Uterus (tissue), 4 donors: ENCODE data around the gene ZNF736. TPM values are rescaled to one million over a fixed set of nuclear protein-coding genes. Genes with fewer than 3 reads are reported as not detected.

Source experiments
- DNase-seq, 2 donors: peaks; one replicate each; pipeline ENCODE4 v3.0.0-alpha.2; 2019 to 2020
- H3K27ac ChIP-seq, 2 donors: fragments of 200-600 bp; sonication (generic); 1 replicate in 1 of 2; 2 replicates in 1 of 2; pipeline ENCODE4 v1.5.1; 2016 to 2018
- H3K27me3 ChIP-seq, 2 donors: fragments of 200-600 bp; sonication (generic); one replicate each; pipeline ENCODE4 v1.5.1; 2018 to 2019; ENCODE audit warnings: control low read depth in 1 of 2
- H3K36me3 ChIP-seq, 2 donors: fragments of 200-600 bp; sonication (generic); one replicate each; pipeline ENCODE4 v1.5.1; 2019; ENCODE audit warnings: control low read depth in 1 of 2
- H3K4me1 ChIP-seq, 2 donors: fragments of 200-600 bp; sonication (generic); one replicate each; pipeline ENCODE4 v1.5.1; 2018 to 2019; ENCODE audit warnings: control low read depth in 1 of 2
- H3K4me3 ChIP-seq, 2 donors: fragments of 200-600 bp; sonication (generic); 1 replicate in 1 of 2; 2 replicates in 1 of 2; pipeline ENCODE4 v1.5.1; 2018 to 2019; ENCODE audit warnings: mild to moderate bottlenecking in 1 of 2
- H3K9me3 ChIP-seq, 2 donors: fragments of 200-600 bp; sonication (generic); one replicate each; pipeline ENCODE4 v1.5.1; 2019; ENCODE audit warnings: control low read depth in 1 of 2
- POLR2A ChIP-seq, 2 donors: fragments of 450-650 bp; IDR thresholded peaks; one replicate each; pipeline ENCODE4 v1.6.1; 2016; ENCODE audit warnings: antibody characterized with exemption in 2 of 2, mild to moderate bottlenecking in 1 of 2, moderate library complexity in 1 of 2
- intact Hi-C: fragments of 100-400 bp; cut with DNase I; formaldehyde crosslinking; loops from one replicate; pipeline ENCODE4 v1.15.1; 2023; ENCODE audit warnings: low total_unique reads
- total RNA-seq, 4 donors: library from RNA; depleted of rRNA in 3 of 4; stranded (reverse); fragments of >200 nt in 3 of 4; gene quantifications; one replicate each; pipeline versions ENCODE4 v1.1.0 to v1.2.4, GENCODE V29; 2014 to 2023
- TF ChIP-seq, protein P1 (sequence below), 4 experiments: fragments of 200-600 bp in 2 of 4; fragments of 450-650 bp in 2 of 4; sonication (generic) in 2 of 4; IDR thresholded peaks; one replicate each; pipeline ENCODE4 v1.5.1; 2016 to 2019; ENCODE audit warnings: antibody characterized with exemption in 4 of 4, mild to moderate bottlenecking in 2 of 4, moderate library complexity in 1 of 4
- donor health status: DM: yes; HTN: yes; CAD: no.

ZNF736 gene
- total RNA-seq, 4 donors from 2014 or later: 16.5 to 43.2 (median 25.2) TPM

DNA sequence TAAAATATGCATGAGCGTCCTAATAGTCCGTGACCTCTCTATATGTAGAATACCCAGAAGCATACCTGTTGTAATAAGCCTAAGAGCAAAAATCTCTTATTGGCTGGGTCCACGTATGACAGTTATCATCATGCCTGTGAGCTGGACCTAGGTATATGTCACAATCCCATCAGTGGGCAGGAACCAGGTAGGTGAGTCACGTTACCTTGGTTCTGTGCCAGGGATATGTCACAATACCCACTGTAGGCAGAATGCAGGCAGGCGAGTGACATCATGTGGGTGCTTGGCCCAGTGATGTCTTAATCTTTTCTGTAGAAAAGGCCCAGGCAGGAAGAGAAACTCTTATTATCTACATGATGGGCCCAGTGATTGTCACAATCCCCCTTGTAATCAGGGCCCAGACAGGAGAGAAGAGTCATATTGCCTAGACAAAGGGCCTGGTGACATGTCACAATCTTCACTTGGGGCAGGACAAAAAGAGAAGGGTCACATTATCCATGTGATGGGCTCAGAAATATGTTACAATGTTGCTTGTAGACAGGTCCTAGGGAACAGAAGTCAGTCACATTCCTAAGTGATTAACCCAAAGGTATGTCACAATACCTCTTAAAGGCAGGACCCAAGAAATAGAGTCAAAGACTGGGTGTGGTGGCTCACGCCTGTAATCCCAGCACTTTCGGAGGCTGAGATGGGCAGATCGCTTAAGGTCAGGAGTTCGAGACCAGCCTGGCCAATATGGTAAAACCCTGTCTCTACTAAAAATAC, 12.9 kb upstream of the ZNF736 start:
- no peak for TF ChIP-seq POLR2A (IDR thresholded peaks at IDR 0.05)
- TF ChIP-seq, protein P1, sequence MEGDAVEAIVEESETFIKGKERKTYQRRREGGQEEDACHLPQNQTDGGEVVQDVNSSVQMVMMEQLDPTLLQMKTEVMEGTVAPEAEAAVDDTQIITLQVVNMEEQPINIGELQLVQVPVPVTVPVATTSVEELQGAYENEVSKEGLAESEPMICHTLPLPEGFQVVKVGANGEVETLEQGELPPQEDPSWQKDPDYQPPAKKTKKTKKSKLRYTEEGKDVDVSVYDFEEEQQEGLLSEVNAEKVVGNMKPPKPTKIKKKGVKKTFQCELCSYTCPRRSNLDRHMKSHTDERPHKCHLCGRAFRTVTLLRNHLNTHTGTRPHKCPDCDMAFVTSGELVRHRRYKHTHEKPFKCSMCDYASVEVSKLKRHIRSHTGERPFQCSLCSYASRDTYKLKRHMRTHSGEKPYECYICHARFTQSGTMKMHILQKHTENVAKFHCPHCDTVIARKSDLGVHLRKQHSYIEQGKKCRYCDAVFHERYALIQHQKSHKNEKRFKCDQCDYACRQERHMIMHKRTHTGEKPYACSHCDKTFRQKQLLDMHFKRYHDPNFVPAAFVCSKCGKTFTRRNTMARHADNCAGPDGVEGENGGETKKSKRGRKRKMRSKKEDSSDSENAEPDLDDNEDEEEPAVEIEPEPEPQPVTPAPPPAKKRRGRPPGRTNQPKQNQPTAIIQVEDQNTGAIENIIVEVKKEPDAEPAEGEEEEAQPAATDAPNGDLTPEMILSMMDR (IDR thresholded peaks at IDR 0.05): no peak
- Histone ChIP-seq H3K36me3 (no peaks in the 10 kb centered on the region), H3K9me3 (no peaks in the 10 kb centered on the region), H3K27ac (no peak overlapping the region), H3K4me1 (no peaks in the 10 kb centered on the region), H3K4me3 (no peak overlapping the region), H3K27me3 (no peaks in the 10 kb centered on the region)
- intact Hi-C loops: no loop called here
- DNase-seq: no peak

DNA sequence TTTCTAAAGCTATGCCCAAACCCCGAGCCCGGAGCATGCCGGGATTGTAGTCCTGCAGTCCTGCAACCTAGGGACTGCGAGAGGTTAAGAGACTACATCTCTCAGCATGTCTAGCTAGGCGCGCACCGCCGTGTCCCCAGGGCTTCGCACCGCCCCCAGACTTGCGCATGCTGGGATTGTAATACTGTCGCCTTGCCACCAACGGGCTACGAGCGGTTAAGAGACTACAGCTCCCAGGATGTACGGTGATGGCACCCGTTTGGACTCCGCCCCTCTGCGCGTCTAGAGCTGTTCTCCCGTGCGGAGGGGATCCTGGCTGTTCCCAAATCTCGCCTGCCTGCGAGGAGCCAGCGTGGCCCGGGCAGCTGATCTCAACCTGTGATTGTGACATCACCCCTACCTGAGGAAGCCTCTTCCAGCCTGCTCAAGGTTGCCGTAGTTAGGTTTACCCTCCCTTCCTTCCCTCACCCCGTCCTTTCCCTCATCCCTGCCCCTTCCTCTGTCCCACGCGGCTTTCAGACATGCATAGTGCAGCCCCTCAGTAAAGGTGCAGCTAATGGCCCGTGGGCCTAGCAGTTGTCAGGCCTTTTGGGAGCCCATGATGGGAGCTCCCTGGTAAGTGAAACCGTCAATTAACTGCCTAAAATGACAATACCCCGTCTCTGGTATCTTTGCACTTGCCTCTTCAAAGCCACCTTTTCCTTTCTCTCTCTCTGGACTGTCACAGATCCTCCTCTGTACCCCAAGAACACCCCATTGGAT, 6.3 kb upstream of the ZNF736 start:
- Histone ChIP-seq H3K27ac (peak overlapping the region; percentile 92 to 94), H3K4me3 (peak overlapping the region; percentile 51 to 69), H3K27me3 (no peaks in the 10 kb centered on the region), H3K9me3 (no peaks in the 10 kb centered on the region), H3K36me3 (no peaks in the 10 kb centered on the region), H3K4me1 (no peaks in the 10 kb centered on the region)
- TF ChIP-seq, protein P1 (IDR thresholded peaks at IDR 0.05): peak in 2 of 4 experiments; percentile 5 to 35
- peak; percentile 27 to 53 for TF ChIP-seq POLR2A (IDR thresholded peaks at IDR 0.05)
- intact Hi-C loops: no loop called here
- DNase-seq: peak; percentile 87 to 90

DNA sequence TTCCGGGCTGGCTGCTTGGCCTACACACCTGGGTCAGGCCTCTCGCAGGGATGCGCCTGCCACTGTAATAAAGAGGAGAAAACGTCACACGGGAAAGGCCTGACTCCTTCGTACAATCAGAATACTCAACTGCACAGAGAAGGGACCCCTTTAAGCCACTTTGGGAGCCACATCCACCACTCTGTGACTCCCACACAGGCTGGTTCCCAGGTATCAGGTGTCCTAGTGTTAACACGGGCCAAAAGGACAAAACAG, 5.8 kb upstream of the ZNF736 start:
- Histone ChIP-seq H3K27me3 (no peaks in the 10 kb centered on the region), H3K27ac (peak overlapping the region; percentile 92 to 94), H3K36me3 (no peaks in the 10 kb centered on the region), H3K4me3 (peak overlapping the region; percentile 51 to 69), H3K4me1 (no peaks in the 10 kb centered on the region), H3K9me3 (no peaks in the 10 kb centered on the region)
- DNase-seq: no peak
- TF ChIP-seq, protein P1 (IDR thresholded peaks at IDR 0.05): no peak
- no peak for TF ChIP-seq POLR2A (IDR thresholded peaks at IDR 0.05)
- intact Hi-C loops: no loop called here

DNA sequence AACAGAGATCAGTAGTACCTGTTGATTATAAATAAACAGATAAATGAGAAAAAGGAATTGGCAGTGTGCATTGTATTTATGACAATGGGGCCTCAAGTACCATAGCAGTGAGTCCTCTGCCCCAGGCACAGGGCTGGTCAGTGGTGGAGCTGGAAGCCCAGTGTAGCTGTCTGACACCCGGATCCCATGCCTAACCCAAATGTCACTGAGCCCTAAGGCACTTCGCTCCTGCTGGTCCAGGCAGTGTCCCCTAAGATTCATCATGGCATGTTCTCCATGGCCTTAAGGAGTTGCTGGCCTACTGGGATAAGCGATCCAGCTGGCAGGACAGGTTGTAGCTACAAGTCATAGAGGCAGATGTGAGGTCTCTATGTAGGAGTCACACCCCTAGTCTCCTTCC, 3.3 kb upstream of the ZNF736 start:
- H3K27me3 ChIP-seq: no peaks in the 10 kb centered on the region
- TF ChIP-seq, protein P1 (IDR thresholded peaks at IDR 0.05): no peak
- TF ChIP-seq POLR2A (IDR thresholded peaks at IDR 0.05): no peak
- H3K9me3 ChIP-seq: no peaks in the 10 kb centered on the region
- H3K36me3 ChIP-seq: no peaks in the 10 kb centered on the region
- H3K4me1 ChIP-seq: peaks cover 0 to under 1% of the 10 kb centered on the region in 2 donors
- H3K4me3 ChIP-seq: no peak overlapping the region
- DNase-seq: no peak
- intact Hi-C loops: no loop called here
- H3K27ac ChIP-seq: no peak overlapping the region

DNA sequence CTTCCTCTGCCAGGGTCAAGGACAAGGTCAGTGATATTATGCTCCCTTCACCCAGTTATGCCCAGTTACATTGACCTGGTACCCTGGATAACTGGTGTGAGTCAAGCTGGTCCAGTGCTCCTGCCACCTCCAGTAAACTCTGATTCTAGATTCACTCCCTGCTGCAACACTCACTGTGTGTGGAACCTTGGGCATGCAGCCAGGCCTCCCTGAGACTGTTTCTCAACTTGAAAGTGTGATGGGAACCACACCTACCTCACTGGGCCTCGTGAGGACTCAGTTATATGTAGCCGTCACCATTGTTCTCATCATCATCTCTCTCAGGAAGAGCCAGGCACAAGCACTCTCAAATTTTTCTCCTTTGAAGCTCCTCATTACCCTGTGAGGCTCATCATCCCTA, 935 bp upstream of the ZNF736 start:
- Histone ChIP-seq H3K9me3 (no peaks in the 10 kb centered on the region), H3K27me3 (no peaks in the 10 kb centered on the region), H3K27ac (peak overlapping the region in 1 of 2 donors; percentile 69), H3K4me1 (peaks cover 0 to 2% of the 10 kb centered on the region in 2 donors), H3K4me3 (no peak overlapping the region), H3K36me3 (no peaks in the 10 kb centered on the region)
- intact Hi-C loops: no loop called here
- TF ChIP-seq, protein P1 (IDR thresholded peaks at IDR 0.05): no peak
- no peak for TF ChIP-seq POLR2A (IDR thresholded peaks at IDR 0.05)
- DNase-seq: no peak
